Measurements from ENCODE around the gene TGFBRAP1.

Gene TGFBRAP1

DNA sequence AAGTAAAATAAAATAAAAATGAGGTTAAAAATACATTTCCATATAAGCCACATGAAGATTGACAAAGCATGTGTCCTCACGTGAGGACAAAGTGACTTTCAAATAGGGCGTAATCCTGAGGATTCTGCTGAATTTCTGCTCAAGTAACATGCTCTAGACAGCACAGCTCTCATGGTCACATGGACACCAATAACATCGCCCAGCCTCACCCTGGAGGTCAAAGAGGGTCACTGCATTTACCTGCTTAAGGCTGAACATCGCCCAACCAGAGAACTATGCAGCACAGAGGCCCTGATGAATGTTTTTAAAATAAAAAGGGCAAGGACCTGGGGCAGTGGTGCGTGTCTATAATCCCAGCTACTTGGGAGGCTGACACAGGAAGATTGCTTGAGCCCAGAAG is 30.2 kb downstream of the TGFBRAP1 start:
- TF ChIP-seq, protein P1, sequence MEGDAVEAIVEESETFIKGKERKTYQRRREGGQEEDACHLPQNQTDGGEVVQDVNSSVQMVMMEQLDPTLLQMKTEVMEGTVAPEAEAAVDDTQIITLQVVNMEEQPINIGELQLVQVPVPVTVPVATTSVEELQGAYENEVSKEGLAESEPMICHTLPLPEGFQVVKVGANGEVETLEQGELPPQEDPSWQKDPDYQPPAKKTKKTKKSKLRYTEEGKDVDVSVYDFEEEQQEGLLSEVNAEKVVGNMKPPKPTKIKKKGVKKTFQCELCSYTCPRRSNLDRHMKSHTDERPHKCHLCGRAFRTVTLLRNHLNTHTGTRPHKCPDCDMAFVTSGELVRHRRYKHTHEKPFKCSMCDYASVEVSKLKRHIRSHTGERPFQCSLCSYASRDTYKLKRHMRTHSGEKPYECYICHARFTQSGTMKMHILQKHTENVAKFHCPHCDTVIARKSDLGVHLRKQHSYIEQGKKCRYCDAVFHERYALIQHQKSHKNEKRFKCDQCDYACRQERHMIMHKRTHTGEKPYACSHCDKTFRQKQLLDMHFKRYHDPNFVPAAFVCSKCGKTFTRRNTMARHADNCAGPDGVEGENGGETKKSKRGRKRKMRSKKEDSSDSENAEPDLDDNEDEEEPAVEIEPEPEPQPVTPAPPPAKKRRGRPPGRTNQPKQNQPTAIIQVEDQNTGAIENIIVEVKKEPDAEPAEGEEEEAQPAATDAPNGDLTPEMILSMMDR (IDR thresholded peaks at IDR 0.05; ENCODE audit: control extremely low read depth, extremely low read depth, low read depth, missing control alignments): no peak
- no peak for DNase-seq (ENCODE audit: extremely low spot score)
- POLR2A ChIA-PET: no interaction called here

DNA sequence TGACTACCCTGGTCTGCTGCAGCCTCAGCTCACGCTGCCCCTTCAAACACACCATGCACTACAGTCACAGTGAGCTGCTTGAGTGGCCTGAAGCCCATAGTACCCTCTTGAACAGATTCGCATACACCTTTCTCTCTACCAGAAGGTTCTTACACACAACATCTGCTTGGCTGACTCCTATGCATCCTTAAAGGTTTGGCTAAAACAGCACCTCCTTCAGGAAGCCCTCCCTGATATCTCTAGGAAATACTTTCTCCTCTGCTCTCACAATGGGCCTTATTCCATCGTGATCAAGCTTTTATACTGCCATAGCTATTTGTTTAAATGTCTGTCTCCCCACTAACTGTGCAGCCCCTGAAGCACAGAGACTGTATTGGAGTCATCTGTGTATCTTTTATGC is 31.5 kb downstream of the TGFBRAP1 start:
- POLR2A ChIA-PET: no interaction called here
- TF ChIP-seq, protein P1 (IDR thresholded peaks at IDR 0.05; ENCODE audit: control extremely low read depth, extremely low read depth, low read depth, missing control alignments): no peak
- CTCF ChIA-PET: interaction anchor here (1.2 to 5.7 kb wide), 3 partner anchors 9 to 12 kb away, joined by 4 to 27 read pairs (median 14); no protein-coding TSS in a partner anchor
- DNase-seq (ENCODE audit: extremely low spot score): no peak

More for the DNA sequence above, 30.2 kb downstream of the TGFBRAP1 start:
- CTCF ChIA-PET: interaction anchor here (3.2 to 5.7 kb wide), 2 partner anchors 11 to 12 kb away, joined by 14 to 27 read pairs; no protein-coding TSS in a partner anchor

DNA sequence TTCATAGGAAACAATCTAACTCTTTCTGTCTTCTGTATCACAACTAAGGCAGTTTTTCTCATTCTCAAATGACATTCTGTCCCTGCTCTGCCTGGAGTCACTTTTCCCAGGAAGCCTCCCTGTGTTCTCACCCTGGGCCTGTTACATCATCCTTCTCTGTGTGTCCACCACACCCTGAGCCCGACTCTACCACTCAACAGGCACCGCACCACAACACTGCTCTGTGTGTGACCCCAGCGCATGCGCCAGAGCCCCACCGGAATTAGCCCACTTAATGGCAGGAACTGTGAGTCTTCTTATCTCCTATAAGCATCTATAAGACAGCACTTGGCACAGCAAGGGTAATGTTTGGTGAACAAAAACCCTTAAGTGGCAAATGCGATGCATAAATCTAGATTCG is 32.3 kb downstream of the TGFBRAP1 start:
- TF ChIP-seq, protein P1 (IDR thresholded peaks at IDR 0.05; ENCODE audit: control extremely low read depth, extremely low read depth, low read depth, missing control alignments): no peak
- ChIA-PET CTCF (interaction anchor here (1.2 to 5.7 kb wide), 3 partner anchors 10 to 13 kb away, joined by 4 to 27 read pairs (median 14); no protein-coding TSS in a partner anchor), POLR2A (no interaction called here)
- DNase-seq (ENCODE audit: extremely low spot score): no peak

DNA sequence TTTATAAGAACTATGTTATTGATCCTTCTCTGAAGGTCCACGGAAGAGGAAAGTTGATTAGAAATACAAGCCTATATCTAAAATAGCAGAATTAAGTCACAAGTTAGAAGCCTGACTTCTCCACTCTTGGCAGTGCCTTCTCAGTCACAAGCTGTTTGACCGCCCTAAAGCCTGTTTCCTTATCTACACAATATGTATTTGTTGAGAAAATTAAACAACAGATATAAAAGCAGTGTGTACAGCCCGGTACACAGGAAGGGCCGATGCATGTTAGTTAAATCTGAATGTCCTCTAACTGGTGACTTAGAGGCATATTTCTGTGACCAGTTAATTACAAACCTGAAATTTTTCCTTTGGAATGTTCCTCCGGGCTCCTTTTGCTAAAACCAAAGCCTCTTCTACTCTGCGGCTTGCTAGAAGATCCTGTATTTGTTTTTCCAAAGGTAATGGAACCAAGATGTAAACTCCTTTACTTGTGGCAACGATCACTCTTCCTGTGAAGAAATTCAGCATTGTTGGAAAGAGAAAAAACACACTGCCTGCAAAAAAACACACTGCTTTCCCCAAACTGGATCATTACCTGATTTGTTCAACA is 33.4 kb downstream of the TGFBRAP1 start:
- CTCF ChIA-PET: interaction anchor here (1.5 to 4.2 kb wide), 5 partner anchors 10 to 181 kb away, joined by 6 to 23 read pairs (median 9); no protein-coding TSS in a partner anchor
- TF ChIP-seq, protein P1 (IDR thresholded peaks at IDR 0.05; ENCODE audit: control extremely low read depth, extremely low read depth, low read depth, missing control alignments): no peak
- DNase-seq (ENCODE audit: extremely low spot score): no peak
- POLR2A ChIA-PET: no interaction called here

DNA sequence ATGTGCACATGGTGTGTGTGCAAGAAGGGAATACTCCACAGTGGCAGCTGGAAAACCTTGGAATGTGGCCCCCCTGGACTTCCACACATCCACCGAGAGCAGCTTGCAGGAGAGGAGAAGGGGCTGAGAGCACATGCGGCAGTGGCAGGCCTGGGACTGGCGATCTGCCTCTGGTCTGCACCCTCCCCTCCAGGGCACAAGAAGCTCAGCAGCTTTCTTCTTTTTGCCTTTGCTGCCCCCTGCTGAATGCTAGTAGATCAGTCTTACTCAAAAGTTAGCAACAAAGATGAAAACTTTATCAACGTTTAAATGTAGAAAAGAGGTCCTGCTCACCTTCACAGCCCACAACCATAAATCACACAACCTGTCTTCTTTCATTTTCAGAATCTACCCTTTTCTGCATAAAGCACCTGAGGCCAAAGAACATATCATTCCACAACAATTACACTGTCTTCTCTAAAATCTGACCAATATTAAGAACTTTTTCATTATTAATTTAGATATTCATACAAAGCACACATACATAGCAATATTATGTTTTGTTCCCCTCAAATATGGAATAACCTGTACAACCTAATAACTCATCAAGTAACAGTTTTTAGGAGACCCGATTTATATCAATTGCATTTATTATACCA is 34.6 kb downstream of the TGFBRAP1 start:
- CTCF ChIA-PET: interaction anchor here (0.8 to 4.2 kb wide), 12 partner anchors 9 to 185 kb away, joined by 3 to 23 read pairs (median 3); no protein-coding TSS in a partner anchor
- POLR2A ChIA-PET: no interaction called here
- TF ChIP-seq, protein P1 (IDR thresholded peaks at IDR 0.05; ENCODE audit: control extremely low read depth, extremely low read depth, low read depth, missing control alignments): peak; percentile 61
- DNase-seq (ENCODE audit: extremely low spot score): peak; percentile 50

DNA sequence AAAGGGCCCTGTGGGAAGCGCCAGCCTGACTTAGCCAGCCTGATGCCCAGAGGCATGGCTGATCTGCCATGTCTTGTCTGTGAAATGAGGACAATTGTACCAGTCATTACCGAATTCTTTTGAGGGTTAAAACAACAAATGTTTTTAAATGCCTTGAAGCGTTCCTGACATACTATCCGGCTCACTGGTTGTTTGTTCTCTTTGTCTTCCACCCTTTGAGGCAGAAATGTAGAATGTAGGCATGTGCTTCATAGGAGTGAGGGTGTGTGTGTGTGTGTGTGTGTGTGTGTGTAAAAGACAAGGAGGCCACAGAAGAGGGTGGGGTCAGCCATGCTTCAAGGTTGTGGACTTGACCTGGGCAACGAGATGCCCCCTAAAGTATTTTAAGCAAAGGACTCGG is 35.5 kb downstream of the TGFBRAP1 start:
- DNase-seq (ENCODE audit: extremely low spot score): no peak
- TF ChIP-seq, protein P1 (IDR thresholded peaks at IDR 0.05; ENCODE audit: control extremely low read depth, extremely low read depth, low read depth, missing control alignments): no peak
- ChIA-PET POLR2A (no interaction called here), CTCF (interaction anchor here (1.2 to 4.2 kb wide), 7 partner anchors 16 to 179 kb away, joined by 3 to 23 read pairs (median 3); no protein-coding TSS in a partner anchor)

Measured in GM10248 (cell line).